Pancreas (tissue), 10 donors: ENCODE results near the gene NRP2. TPM values are rescaled to one million over a fixed set of nuclear protein-coding genes. Genes with fewer than 3 reads are reported as not detected.

Source experiments
- ATAC-seq, 4 donors: fragments of 200-7000 bp; cut with Tn5 transposase; one replicate each; pipeline versions ENCODE4 v1.8.0 to v1.9.1; 2020; ENCODE audit warnings: mild to moderate bottlenecking in 4 of 4, moderate library complexity in 4 of 4
- DNase-seq, 6 donors: peaks; one replicate each; pipeline ENCODE4 v3.0.0-alpha.2; 2020
- FAIRE-seq: peaks from 2 replicates; lab custom pipeline; 2012; peaks lifted over from hg19 to GRCh38; lab: Jason Lieb, UNC
- H3K27ac ChIP-seq, 4 donors: fragments of 200-600 bp; sonication (generic); 1 replicate in 3 of 4; 2 replicates in 1 of 4; pipeline versions ENCODE4 v1.5.0 to v1.8.0; 2020
- H3K27me3 ChIP-seq, 4 donors: fragments of 200-600 bp; one replicate each; pipeline ENCODE4 v1.8.0; 2021
- H3K36me3 ChIP-seq, 3 donors: fragments of 200-600 bp; sonication (generic) in 1 of 3; one replicate each; pipeline versions ENCODE4 v1.5.0 to v1.8.0; 2020 to 2021
- H3K4me1 ChIP-seq, 3 donors: fragments of 200-600 bp; one replicate each; pipeline ENCODE4 v1.8.0; 2021
- H3K4me3 ChIP-seq, 4 donors: fragments of 200-600 bp; sonication (generic) in 2 of 4; one replicate each; pipeline versions ENCODE4 v1.5.0 to v1.8.0; 2020 to 2021
- H3K9me3 ChIP-seq, 4 donors: fragments of 200-600 bp; one replicate each; pipeline ENCODE4 v1.8.0; 2021
- CTCF ChIP-seq, 4 donors: fragments of 200-600 bp; sonication (generic) in 3 of 4; IDR thresholded peaks; one replicate each; pipeline versions ENCODE4 v1.5.0 to v1.8.0; 2021; ENCODE audit warnings: antibody characterized with exemption in 4 of 4
- WGBS, 2 donors: extraction: QIAGEN DNeasy Blood & Tissue Kit; methylation state at CpG; one replicate each; pipeline ENCODE4 v1.1.7; 2013; 5-methylcytosine and 5-hydroxymethylcytosine counted together
- intact Hi-C, 3 donors: fragments of 100-400 bp; cut with DNase I; formaldehyde crosslinking; loops; one replicate each; pipeline versions ENCODE4 v1.11.1 to v1.14.2; 2022
- polyA plus RNA-seq, 2 donors: library from polyadenylated mRNA; stranded (reverse); fragments of 200-250 nt; gene quantifications; one replicate each; pipeline ENCODE4 v1.2.3, GENCODE V29; 2013
- total RNA-seq, 6 donors: library from RNA; stranded (reverse); fragmentation: NEBNext Ultra II Directional in 4 of 6; extraction: Animal tissue kit (Norgen Biotek cat#: 25700) in 4 of 6; gene quantifications; one replicate each; pipeline versions ENCODE4 v1.2.1 to v1.2.4, GENCODE V29; 2021 to 2023
- donor health status: healthy with polysubstance abuse.
- donor health status: DM: no; HTN: no; CAD: no; lungs with moderate emphysema.
- donor health status: DM: no; HTN: no; CAD: no.
- donor health status: control.
- donor health status: control.
- donor health status: Bipolar disorder and iron deficiency.
- donor health status: DM: yes; HTN: yes; CAD: no.
- donor health status: DM: no; HTN: no; CAD: no.
- donor health status: DM: no; HTN: no; CAD: no.
- donor health status: DM: yes; HTN: yes; CAD: no.

NRP2 gene
- total and polyA plus RNA-seq, 8 donors, result 0.65 to 11.0 (median 1.6) TPM

- no peak for FAIRE-seq
- H3K27me3 ChIP-seq, result peaks cover 0 to 19% (median 0%) of the 10 kb centered on the region in 4 donors
- no peaks in the 10 kb centered on the region for H3K9me3 ChIP-seq
- no peak overlapping the region for H3K4me3 ChIP-seq
- 47 to 50% methylated on average over 8 of the region's 8 CpGs for WGBS, 2 donors
- peaks cover 0 to 4% (median 0%) of the 10 kb centered on the region in 3 donors for H3K4me1 ChIP-seq
- intact Hi-C loops, result no loop called here
- H3K27ac ChIP-seq, result no peak overlapping the region
- peak; percentile 8 to 20 (median 14) for ATAC-seq
- H3K36me3 ChIP-seq, result no peaks in the 10 kb centered on the region
- no peak for DNase-seq
- no peak for TF ChIP-seq CTCF (IDR thresholded peaks at IDR 0.05)
These were observed 82.0 kb downstream of the NRP2 start for GRCh38 chr2:205764270-205764746.

DNA sequence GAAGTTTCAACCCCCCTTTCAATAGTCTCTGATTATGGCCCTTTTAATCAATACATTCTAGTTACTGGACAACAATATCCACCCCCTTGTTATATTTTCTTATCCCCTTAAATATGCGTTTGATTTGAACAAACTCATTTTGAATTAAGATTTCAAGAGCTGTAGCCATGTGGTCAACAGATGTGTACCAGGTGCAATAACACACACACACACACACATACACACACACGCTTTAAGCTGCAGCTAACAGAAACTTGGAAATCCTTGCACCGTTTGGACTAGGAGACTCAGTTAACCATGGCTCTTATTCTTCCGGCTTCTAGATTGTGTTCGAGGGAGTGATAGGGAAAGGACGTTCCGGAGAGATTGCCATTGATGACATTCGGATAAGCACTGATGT is 82.8 kb downstream of the NRP2 start:
- peaks cover 0 to 4% (median 0%) of the 10 kb centered on the region in 3 donors for H3K4me1 ChIP-seq
- no peak for TF ChIP-seq CTCF (IDR thresholded peaks at IDR 0.05)
- no peaks in the 10 kb centered on the region for H3K9me3 ChIP-seq
- no peaks in the 10 kb centered on the region for H3K36me3 ChIP-seq
- DNase-seq (no peak), FAIRE-seq (no peak), ATAC-seq (no peak)
- WGBS, 2 donors, result 51 to 63% methylated on average over 8 of the region's 8 CpGs
- intact Hi-C loops, result no loop called here
- no peak overlapping the region for H3K4me3 ChIP-seq
- peaks cover 0 to 19% (median 0%) of the 10 kb centered on the region in 4 donors for H3K27me3 ChIP-seq
- no peak overlapping the region for H3K27ac ChIP-seq

- intact Hi-C loops, result no loop called here
- WGBS, 2 donors, result 11 to 13% methylated on average over 9 of the region's 9 CpGs
- FAIRE-seq, result no peak
- peak in 4 of 6 donors; percentile 27 to 67 (median 52) for DNase-seq
- no peak overlapping the region for H3K4me3 ChIP-seq
- H3K27ac ChIP-seq, result no peak overlapping the region
- H3K4me1 ChIP-seq, result peaks cover 0 to 4% (median 0%) of the 10 kb centered on the region in 3 donors
- no peaks in the 10 kb centered on the region for H3K36me3 ChIP-seq
- H3K27me3 ChIP-seq, result peaks cover 0 to 19% (median 0%) of the 10 kb centered on the region in 4 donors
- no peaks in the 10 kb centered on the region for H3K9me3 ChIP-seq
- peak; percentile 74 to 86 (median 84) for TF ChIP-seq CTCF (IDR thresholded peaks at IDR 0.05)
- peak in 3 of 4 donors; percentile 50 to 70 (median 57) for ATAC-seq
These were observed 84.6 kb downstream of the NRP2 start for GRCh38 chr2:205766779-205767359.

DNA sequence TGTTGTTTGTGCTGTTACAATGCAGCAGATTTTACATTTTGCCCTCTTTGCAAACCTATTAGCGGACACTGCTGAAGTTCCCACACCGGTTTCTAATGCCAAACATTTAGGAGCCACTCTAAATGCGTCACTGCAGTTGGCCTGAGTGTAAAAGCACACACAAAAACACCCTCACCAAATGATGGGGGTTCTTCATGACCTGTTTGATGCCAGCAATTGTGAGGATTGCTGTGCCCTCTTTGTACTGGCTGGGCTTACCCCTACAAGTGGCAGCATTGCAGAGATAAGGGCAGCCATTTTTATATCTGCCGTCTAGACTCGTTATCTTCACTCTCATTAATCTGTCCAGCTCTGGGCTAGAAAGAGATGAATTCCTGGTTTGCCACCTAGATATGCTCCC is 85.3 kb downstream of the NRP2 start:
- H3K27me3 ChIP-seq, result peaks cover 0 to 19% (median 0%) of the 10 kb centered on the region in 4 donors
- DNase-seq (no peak), ATAC-seq (no peak), FAIRE-seq (no peak)
- no peak for TF ChIP-seq CTCF (IDR thresholded peaks at IDR 0.05)
- no peak overlapping the region for H3K4me3 ChIP-seq
- intact Hi-C loops, result no loop called here
- WGBS, 2 donors, result 63 to 73% methylated on average over 5 of the region's 5 CpGs
- H3K4me1 ChIP-seq, result peaks cover 0 to 4% (median 0%) of the 10 kb centered on the region in 3 donors
- no peaks in the 10 kb centered on the region for H3K9me3 ChIP-seq
- no peak overlapping the region for H3K27ac ChIP-seq
- H3K36me3 ChIP-seq, result no peaks in the 10 kb centered on the region

GRCh38 chr2:205768341-205768740 is 86.0 kb downstream of the NRP2 start:
- DNase-seq, result no peak
- 88 to 90% methylated on average over 7 of the region's 7 CpGs for WGBS, 2 donors
- Histone ChIP-seq H3K4me1 (peaks cover 0 to 4% (median 0%) of the 10 kb centered on the region in 3 donors), H3K36me3 (no peaks in the 10 kb centered on the region), H3K27ac (no peak overlapping the region), H3K27me3 (peaks cover 0 to 19% (median 0%) of the 10 kb centered on the region in 4 donors), H3K4me3 (no peak overlapping the region), H3K9me3 (no peaks in the 10 kb centered on the region)
- no peak for TF ChIP-seq CTCF (IDR thresholded peaks at IDR 0.05)
- intact Hi-C loops, result no loop called here
- ATAC-seq, result peak in 1 of 4 donors; percentile 11
- FAIRE-seq, result no peak
